NCI-H1930 (cell line): ENCODE data around the gene SPPL2C.

Experiments
- DNase-seq, 2 experiments: peaks; one replicate each; lab custom pipeline; 2025; lab: John Stamatoyannopoulos, UW

The SPPL2C gene

GRCh38 chr17:45844695-45845375 is at the start of gene SPPL2C:
Gene SPPL2C, plus strand, starts transcription at chr17:45844881. Its CDS starts 26 bp downstream, at chr17:45844907.
- DNase-seq: no peak

- DNase-seq: no peak
Measured at GRCh38 chr17:45800816-45801215, 43.9 kb upstream of the SPPL2C start.

DNA sequence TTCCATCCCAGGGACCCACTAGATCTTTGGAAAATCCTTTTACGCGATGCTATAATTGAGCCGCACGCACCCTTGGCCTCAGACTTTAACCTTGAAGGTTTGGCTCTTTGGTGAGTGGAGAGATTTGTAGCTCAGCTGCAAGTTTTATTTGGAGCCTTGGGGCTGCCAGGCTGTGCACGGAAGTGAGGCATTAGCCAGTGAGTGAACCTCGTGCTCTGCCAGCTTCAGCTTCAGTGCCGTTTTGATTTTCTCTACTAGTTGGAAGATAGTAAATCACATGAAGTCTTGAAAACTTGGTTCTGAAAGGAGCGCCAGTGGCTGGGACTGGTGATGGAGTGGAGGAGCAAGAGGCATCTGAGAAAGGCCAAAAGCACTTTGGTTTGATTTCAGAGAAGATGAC is 43.3 kb upstream of the SPPL2C start:
- no peak for DNase-seq

DNA sequence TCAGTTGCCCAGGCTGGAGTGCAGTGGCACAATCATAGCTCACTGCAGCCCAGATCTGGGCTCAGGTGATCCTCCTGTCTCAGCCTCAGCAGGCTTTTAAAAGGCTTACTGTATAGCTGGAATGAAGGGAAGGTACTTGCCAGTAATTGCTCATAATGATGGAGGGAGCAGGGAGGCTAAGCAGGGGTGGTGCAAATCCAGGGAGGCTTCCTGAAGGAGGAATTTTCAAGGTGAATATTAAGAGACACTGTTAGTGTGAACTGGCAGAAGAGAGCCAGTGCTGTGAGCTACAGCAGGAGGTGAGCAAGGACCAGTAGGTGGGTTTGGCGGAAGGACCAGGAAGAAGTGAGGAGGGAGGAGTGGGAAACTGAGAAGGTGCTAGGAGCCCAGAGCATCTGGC is 35.8 kb upstream of the SPPL2C start:
- no peak for DNase-seq

DNA sequence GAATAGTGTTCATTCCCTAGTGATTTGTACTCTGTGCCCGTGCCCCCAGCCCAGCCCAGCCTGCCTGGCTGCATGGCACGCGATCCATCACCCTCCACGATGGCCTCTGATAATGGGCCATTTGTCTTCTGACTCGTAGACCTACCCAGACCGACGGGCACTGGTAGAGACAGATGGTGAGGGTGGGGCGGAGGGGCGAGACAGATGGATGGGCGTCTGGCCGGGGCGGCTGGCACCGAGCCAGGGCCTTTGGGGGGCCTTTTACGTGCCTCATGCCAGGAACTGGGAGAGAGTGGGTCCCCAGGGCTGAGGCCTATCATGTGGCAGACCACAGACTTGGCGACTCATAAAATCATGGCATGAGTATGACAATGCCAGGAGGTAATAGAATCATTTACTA is 35.2 kb upstream of the SPPL2C start:
- DNase-seq: no peak

- DNase-seq: no peak
Measured at GRCh38 chr17:45812102-45812501, 32.6 kb upstream of the SPPL2C start.

DNA sequence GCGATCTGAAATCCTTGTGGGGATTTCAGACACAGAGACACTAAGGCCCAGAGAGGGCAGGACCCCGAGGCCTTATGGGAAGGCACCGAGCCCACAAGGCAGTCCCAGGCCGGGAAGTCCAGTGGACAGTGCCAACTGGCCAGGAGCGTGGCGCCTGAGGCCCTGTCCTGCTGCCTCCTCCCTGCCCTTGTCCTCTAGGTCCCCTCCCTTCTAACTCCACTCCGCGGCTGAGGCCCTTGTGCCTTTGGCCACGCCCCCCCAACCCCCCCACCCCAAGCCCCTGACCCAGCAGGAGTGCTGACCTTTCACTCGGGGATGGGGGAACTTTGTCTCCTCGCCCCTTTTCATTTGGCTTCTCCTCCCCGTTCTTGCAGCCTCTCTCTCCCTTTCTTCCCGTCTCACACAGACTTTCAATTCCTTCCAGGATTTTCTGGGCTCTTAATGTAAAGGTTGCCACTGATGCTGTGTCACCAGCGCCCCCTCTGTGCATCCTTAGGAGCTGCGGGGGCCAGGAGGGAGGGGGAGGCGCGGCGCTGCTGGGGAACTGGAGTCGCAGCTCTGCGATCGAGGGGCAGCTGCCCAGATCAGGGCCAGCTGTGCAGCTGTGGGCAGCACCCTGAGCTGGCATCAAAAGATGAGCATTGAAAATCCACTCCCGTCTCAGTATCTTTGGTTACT is 31.5 kb upstream of the SPPL2C start:
- no peak for DNase-seq

DNA sequence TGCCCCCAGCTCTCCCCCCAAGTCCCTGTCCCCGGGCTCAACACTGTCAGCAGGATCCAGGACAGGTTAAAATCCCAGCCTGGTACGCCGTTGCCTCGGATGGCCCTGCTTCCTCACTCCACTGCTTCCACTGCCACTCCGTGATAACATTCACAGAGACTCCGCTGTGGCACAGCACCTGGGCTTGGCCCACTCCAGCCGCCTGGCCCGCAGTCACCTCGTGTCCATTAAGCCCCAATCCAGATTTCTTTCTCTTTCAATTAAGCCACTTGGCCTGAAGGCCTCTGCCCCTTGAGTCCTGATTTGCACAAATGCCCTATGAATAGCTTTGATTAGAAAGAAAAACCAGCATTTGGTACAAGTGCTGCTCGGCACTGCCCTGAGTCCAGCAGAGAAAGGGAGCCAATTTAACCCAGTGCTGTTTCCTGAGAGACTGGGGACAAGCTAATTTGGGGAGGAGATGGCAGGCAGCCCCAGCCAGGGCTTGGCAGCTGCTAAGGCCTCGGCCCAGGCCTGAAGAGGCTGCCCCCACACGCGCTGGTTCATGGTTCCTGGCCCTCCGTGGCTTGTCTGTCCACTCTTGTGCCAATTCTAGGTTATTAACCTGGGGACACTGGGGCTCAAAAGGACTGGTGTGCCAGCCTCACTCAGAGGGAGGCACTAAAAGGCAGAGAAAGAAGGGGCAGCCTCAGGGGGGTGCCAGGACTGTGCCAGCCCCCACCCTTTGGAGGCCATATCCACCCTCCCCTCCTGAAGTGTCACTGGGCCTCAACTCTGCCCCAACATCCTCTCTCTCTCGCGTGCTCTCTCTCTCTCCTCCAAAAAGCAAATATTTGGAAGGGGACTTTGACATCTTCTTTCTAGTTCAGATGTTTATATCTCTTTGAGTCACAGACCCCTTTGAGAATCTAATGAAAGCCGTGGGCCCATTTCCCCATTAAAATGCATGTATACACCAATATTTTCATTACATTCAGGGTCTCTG is 29.8 kb upstream of the SPPL2C start:
- no peak for DNase-seq

DNA sequence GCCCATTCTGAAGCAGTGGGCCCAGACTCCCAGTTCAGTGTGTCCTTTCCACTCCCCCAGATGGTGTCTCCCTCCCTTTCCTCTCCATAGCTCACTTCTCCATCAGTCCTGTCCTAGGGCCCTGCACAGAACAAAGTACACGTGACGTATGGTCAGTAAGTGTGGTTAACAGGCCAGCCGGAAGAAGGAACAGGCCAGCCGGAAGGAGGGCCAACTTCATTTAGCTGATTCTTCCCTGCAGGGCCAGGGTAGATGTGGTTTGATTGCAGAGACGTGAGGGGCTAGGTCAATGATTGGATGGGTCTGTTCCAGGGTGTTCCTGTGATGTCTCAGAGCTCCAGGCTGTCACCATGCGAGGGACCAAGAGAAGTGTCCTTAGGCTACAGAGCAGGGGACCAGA is 28.9 kb upstream of the SPPL2C start:
- DNase-seq: no peak

DNA sequence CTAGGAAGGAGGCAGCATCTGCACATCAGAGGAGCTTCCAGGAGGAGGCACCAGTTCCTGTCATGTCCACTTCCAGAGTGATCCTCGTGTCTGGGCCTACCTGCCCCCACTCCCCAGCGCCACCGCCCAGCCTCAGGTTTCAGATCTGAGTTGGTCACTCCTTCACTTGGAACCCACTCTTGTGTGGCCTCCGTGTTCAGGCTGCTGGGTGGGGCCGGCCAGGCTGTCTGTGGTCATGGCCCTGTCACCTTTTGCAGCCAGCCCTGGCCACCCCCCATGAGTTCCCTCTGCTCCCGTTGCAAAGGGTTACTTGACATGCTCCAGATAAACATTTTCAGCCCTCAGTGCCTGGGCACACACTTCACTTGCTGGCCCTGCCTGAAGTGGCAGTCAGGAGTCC is 26.6 kb upstream of the SPPL2C start:
- no peak for DNase-seq

GRCh38 chr17:45818699-45819098 is 26.0 kb upstream of the SPPL2C start:
- DNase-seq: no peak

- no peak for DNase-seq
Measured at GRCh38 chr17:45819632-45820031, 25.0 kb upstream of the SPPL2C start.

- no peak for DNase-seq
Measured at GRCh38 chr17:45820052-45820780, 24.5 kb upstream of the SPPL2C start.

DNA sequence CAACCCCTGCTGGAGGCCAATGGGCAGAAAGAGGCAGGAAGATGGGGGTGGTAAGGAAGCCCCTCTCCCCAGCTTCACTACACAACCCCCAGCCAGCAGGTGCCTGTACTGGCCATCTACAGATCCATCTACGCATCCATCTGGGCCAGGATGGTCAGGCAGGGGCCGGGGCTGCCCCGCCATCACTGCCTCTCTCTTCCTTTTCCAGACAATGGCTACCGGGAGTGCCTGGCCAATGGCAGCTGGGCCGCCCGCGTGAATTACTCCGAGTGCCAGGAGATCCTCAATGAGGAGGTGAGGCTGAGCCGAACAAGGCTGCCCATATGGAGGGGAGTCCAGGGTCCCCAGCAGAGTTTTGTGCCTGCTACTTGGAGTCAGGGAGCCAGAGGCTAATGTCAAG is 23.5 kb upstream of the SPPL2C start:
- DNase-seq: no peak

GRCh38 chr17:45823598-45823997 is 21.1 kb upstream of the SPPL2C start:
- no peak for DNase-seq

DNA sequence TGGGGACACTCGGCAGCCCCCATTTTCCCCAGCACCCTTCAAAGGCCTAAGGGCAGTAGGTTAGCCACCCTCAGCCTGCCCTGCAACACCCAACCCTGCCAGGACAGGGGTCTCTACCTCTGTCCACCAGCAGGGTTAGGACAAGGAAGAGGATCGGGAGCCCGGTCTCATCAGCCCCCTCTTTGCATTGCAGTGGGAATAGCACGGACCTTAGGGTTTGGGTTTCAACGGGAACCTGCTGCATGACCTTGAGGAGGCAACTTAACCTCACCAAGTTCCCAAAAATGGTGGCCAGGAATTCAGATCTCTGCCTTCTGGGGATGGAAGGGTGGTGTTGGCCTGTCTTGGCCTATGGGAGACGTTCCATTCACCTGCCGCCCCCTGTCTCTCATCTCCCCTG is 20.2 kb upstream of the SPPL2C start:
- no peak for DNase-seq

GRCh38 chr17:45824901-45825492 is 19.7 kb upstream of the SPPL2C start:
- DNase-seq: no peak

- no peak for DNase-seq
Measured at GRCh38 chr17:45825792-45826191, 18.9 kb upstream of the SPPL2C start.

DNA sequence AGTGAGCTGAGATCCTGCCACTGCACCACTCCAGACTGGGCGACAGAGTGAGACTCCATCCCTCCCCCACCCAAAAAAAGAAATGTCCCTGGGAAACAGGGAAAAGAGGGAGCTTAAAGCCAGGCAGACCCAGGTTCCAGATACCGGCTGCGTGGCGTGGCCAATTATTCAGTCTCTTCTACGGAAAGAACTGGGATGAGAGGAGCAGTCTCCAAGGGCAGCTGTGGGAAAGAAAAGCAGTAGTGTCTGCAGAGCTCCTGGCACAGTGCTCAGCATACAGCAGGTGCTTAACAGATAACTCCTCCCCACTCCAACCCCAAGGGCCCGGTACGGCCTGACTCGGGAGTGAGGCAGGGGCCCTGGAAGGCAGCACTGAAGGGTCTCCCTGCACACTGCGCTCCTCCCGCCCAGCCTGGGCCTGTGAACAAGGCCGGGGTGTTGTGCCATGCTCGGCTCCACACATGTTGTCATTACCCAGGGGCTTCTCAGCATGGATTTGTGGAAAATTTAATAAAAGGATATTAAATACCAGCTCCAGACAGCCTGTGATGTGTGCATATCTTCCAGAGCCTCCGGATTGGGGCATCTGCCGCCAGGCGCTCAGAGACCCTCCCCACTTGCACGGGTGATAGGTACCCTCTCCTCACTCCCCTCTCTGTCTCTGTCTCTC is 17.6 kb upstream of the SPPL2C start:
- no peak for DNase-seq

- no peak for DNase-seq
Measured at GRCh38 chr17:45828171-45828570, 16.5 kb upstream of the SPPL2C start.

- DNase-seq: no peak
Measured at GRCh38 chr17:45828582-45829133, 16.0 kb upstream of the SPPL2C start.
